HG02870 (cell line): ENCODE measurements around the gene CNKSR3.
"Not testable (repeated sequence)": the region's sequence is repeated elsewhere in the genome, so short reads cannot be mapped to it uniquely, and the experiment has no call there.

Experiments
- ATAC-seq: cut with Tn5 transposase; IDR thresholded peaks from one replicate; pipeline ENCODE4 v1.9.1; 2021; ENCODE audit warnings: mild to moderate bottlenecking, moderate library complexity; ENCODE audit not compliant: unreplicated experiment

Gene CNKSR3

DNA sequence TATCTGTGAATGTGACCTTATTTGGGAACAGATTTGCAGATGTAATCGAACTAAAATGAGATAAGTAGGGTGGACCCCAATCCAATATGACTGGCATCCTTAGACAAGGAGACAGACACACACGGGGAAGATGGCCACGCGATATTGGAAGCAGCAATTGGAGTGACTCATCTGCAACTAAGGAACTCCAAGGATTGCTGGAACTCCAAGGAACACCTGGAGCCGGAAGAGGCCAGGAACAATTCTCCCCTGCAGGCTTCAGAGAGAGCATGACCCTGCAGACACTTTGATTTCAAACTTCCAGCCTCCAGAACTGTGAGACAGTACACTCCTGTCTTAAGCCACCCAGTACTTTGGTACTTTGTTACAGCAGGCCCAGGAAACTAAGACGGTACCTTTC is 19.5 kb upstream of the CNKSR3 start:
- ATAC-seq = no peak

DNA sequence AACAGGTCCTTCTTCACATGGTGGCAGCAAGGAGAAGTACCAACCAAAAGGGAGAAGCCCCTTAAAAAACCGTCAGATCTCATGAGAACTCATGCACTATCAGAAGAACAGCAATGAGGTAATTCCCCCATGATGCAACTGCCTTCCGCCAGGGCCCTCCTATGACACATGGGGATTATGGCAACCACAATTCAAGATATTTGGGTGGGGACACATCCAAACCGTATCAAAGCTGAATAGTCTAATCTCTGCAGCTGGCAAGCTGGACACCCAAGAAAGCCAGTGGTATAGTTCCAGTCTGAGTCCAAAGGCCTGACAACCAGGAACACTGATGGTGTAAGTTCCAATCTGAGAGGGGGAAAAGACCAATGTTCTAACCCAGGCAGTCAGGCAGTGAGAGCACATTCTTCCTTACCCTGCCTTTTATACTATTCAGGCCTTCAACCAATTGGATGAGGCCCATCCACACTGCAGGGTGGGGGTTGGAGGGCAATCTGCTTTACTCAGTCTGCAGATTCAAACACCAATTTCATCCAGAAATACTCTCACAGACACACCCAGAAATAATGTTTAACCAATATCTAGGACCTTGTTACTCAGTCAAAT is 17.9 kb upstream of the CNKSR3 start:
- no peak for ATAC-seq

DNA sequence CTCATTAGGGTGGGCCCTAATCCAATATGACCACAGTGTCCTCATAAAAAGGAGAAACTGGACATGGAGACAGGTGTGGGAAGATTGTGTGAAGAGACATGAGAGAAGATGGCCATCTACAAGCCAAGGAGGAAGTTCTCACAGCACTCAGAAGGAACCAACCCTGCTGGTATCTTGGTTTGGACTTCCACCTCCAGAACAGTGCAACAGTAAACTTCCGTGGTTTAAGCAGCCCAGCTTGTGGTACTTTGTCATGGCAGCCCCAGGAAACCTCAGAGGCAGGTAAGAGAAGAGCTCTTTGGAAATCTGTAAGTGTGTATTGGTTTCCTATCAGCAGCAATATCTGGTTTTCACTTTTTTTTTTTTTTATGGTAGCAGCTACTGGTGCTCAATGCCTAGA is 16.5 kb upstream of the CNKSR3 start:
- ATAC-seq = no peak

DNA sequence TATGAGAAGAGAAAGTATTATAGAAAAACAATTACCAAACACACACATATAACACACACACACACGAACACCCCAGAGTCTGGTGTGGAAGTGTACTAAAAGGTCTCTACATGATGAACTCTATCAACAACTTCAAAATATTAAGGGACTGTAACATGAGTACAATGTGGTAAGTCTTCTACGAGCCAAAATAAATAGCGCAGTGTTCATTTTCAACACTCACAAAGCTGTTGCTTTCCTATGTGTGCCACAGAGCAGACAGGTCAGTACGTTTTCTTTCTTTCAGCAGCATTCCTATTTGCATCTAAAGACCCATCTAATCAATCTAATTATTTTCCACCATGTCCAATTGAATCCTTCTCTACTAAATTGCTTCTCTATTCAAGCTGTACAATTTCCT is 12.1 kb upstream of the CNKSR3 start:
- no peak for ATAC-seq

DNA sequence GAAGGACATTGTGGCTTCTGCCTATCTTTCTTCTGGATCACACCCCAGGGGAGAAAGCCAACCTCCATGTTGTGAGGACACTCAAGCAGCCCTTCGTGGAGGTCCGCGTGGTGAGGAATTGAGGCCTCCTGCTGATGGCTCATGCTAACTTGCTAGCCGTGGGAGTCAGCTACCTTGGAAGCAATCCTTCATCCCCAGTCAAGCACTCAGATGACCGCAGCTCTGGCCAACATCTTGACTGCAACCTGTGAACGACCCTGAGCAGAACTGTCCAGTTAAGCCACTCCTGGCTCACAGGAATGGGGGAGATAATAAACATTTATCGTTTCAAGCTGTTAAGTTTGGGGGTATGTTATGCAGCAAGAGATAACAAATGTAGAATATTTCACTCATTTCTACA is 10.9 kb upstream of the CNKSR3 start:
- ATAC-seq = no peak

DNA sequence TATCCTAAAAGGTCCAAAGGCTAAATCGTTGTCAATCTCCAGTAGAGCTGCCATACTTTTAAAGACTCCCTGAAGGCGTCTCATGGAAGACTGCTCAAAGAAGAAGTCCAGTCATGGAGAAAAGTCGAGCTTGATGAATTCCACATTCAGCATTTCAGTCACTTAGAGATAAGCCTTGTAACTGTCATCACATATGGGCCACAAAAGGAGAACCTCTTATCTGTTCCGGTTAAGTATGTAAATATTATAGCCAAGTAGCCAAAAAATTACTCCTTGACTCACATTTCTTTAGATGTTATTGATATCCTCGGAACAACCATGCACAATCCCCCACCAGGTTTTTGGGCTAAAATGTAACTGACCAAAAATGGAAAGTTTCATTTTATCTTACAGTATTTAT is 9.8 kb upstream of the CNKSR3 start:
- ATAC-seq = no peak

DNA sequence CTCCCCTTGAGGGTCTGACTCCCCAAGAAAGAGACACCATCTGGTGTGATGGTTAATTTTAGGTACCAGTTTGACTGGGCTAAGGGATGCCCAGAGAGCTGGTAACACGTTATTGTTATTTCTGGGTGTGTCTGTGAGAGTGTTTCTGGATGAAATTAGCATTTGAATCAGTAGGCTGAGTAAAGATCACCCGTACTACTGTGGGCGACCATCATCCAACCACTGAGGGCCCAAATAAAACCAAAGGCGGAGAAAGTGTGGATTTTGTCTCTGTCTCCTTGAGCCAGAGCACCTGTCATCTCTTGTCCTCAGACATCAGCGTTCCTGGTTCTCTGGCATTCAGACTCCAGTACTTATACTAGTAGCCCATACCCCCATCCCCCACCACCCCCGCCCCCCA is 7.9 kb upstream of the CNKSR3 start:
- ATAC-seq = no peak

DNA sequence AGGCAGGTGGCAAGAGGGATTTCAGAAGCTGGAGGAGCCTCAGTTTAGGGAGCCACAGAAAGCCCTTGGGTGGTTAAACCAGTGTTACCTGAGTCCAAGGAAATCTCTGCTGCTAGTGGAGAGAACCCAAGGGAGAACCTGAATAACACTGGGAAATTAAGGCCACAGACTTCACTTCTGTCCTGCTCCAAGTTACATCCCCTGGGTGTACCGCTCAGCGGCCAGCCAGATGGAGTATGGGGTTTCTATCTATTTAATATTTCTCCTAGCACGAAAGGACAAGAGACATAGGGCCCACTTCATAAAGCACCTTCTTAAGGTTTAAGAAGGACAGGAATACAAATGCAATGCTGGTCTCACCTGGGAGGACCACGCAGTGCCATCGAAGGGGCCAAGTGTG is 5.8 kb upstream of the CNKSR3 start:
- no peak for ATAC-seq

DNA sequence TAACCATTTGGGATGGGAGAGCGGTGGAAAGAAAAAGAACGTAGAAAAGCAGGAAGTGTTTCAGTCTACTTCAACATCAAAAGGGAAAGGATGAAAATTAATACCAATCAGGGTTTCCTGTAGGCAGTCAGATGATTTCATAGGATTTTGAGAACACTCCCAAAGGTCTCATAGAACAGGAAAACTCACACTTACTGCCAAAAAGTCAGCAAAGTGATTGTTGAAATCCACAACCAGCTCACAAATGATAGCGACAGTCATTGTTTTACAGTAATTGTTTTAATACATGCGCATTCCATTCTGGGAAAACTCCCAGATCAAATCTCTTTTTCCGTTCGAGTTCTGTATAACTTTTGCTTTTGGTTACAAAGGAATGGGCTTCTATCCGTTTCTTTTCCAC is 5.3 kb upstream of the CNKSR3 start:
- no peak for ATAC-seq

DNA sequence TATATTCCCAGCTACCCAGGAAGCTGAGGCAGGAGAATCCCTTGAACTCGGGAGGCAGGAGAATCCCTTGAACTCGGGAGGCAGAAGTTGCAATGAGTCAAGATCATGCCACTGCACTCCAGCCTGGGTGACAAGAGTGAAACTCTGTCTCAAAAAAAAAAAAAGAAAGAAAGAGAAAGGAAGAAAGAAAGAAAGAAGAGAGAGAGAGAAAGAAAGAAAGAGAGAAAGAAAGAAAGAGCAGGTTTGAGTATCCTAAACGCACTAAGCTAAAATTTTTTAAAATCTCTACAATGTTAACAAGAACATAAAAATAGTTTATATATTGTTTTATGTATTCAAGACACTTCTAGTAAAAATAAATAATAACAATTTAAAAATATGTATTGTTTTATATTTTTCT is 4.6 kb upstream of the CNKSR3 start:
- not testable (repeated sequence) for ATAC-seq

DNA sequence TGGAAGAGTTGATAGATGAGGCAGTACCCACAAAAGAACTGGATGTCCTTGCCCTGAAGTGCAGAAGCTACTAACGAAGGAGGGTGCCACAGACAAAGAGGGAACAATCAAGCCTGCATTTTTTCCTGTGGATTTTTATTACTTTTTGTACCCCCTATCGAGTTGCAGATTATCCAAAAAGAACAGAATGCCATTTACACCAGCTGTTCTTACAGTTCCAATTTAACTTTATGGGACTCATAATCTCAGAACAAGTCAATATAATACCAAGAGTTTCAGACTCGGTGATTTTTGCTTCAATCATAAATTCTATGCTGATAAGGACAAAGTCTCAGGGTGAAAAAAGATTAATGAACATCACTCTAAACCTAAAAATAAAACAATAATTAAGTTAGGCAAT is 4.0 kb upstream of the CNKSR3 start:
- ATAC-seq = no peak

DNA sequence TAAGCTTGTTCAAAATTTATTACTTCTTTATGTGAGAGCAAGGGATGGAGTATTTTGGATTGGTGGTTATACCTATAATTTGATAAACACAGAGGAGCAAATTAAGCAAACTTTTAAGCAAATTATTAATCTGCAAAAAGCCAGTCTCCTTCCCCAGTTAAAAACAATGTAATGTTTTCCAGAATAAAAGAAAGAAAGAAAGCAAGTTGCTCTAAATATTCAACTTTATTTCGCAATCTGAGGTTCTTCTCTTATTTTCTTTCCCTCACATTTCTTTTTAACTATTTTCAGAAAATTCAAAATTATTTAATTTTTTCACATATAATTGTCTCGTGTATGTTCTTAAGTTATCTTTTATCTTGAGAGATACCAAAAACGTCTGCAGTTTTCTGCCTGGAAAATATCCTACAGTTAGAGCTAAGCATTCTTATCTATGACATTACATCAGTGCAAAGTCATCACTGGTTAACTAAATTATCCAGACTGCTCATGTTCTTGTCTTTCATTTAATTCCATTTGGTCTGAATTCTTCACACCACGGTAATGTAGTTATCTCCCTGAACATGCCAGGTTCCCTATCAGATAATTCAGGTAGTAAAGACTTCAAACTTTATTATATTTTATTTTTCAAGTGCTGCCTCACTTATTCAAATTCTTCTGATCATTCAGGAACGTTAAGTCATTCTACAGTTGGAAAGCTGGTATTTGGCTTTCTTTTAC is 3.3 kb upstream of the CNKSR3 start:
- ATAC-seq = no peak

DNA sequence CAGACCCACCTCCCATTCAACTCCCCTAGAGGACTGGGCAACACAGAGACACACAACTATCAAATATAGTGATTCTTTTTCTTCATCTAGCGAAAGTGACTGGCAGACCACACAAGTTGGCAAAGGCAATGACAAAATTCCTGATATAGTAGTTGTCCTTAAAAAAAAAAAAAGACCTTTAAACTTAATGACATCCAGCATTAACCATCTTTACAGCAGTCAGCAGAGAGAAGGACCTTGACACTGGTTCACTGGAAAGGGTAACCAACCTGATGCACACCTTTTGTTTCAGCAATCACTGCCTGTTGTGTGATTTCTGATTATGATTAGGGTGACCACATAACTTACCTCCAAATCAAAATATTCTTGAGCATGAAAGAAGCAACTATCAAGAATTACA is 1.7 kb upstream of the CNKSR3 start:
- no peak for ATAC-seq

DNA sequence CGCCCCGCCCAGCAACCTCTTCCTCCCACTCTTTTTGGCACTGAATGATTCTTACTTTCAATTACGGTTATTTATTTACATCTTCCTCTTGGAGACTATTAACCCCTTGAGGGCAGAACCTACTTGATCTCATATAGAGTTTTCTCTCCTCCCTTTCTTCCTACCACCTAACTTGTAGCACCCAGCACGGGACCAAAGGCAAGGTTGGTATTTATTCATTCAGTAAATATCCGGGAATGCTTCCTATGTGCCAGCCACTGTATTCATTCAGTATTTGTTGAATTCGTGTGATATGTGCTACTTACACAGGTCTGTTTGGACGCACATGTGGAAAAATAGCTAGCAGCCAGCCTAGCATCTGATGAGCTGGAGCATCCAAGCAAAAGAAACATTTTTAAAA is 1.3 kb upstream of the CNKSR3 start:
- no peak for ATAC-seq

DNA sequence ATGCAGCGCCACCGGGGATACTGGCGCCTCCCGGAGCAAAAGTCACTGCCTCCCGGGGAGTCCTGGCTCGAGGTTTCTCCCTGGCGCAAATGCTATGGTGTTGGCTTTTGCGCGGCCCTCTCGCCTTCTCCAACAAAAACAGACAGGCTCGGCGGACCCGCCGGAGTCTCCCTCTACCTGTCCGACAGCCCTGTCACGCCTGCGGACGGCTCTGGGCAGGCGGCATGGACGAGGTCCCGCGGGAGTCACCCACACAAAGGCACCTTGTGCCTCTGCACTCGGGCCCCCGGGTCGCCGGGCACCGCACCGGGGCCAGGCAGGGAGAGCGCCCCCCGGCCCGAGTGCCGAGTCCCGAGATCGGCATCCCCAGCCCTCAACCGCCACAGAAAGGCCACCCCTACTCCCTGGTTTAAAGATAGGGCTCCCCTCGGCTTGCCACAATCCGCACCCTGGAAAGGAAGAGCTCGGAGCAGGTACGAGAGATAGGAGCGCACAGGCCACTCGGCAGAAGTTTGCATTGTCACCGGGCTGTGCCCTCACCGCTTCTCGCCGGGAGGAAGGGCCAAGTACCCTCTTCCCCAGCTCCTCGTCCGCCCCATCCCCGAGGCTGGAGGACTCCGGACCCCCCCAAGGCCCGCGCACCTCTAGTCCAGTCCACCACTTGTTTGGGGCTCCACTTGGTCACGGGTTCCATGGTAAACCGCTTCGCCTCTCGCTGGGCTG is 903 bp downstream of the CNKSR3 start:
- peak; percentile 8 for ATAC-seq

DNA sequence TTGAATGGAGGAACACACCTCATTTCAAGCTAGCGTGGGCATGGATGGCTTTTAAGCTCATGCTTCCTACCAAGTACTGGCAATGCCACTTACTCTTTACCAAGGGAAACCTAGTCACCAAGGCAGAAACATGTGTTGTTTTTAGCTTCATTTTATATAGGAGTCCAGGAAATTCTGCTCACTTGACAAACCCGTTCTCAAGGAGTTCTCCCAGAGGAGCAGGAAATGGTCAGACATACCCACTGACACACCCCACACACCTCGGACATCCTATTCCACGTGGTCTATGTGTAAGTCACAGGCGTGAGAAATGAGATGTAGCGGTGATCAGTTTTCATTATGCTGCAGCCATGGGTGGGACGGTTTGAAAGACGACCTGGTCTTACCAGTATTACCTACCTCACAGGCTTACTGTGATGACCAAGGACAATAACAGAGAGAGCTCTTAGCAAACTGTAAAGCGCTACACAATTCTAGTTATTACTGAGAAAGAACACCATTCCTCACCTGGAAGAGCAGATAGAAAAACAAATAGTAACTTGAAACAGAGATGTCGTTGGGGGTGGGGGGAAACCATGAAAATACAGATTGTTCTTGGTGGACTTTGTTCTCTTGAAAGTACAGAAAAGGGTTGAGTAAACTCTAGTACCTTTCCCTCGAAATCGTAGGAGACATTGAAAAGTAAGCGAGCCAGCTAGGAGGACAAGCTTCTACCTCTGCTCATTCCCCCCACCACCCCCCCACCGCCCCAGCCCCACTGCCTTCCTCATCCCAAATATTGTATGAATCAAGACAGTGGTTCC is 1.7 kb downstream of the CNKSR3 start:
- no peak for ATAC-seq

DNA sequence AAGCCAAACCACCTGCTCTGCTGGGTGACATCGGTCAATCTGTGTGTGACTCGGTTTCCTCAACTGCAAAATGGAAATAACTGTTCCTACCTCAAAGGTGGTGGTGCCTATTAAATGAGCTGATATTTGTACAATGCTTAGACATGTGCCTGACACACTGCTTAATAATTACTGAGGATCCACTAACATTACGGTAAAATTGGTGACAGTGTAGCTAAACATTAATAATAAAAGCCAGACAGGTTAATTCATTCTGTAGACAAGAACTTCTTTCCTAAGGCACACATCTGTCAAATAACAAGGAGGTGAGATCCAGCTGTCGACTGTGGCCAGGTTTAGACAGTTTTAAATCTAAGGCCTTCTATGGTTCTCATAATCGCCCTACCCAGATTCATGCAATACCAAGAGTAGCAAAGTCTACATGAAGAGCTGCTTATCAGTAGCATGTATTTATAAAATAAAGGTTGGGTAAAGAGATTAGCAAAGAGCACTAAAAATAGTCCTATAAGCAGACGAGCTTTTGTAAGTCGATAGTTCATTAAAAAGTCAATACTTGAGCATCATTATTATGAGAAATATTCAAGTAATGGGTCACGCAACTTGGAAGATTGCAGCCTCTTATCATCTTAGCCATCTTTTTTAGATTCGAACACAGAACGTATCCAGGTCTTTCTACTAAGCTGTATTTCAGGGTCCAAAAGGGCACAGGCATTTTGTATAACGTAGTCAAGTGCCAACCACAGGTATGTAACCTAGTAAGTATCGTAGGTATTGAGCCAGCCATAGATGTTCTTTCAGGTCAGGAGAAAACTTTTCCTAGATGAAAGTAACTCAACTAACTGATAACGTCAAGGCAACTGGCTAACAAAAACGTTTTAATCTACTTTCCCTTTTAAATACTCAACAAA is 3.2 kb downstream of the CNKSR3 start:
- ATAC-seq = no peak

DNA sequence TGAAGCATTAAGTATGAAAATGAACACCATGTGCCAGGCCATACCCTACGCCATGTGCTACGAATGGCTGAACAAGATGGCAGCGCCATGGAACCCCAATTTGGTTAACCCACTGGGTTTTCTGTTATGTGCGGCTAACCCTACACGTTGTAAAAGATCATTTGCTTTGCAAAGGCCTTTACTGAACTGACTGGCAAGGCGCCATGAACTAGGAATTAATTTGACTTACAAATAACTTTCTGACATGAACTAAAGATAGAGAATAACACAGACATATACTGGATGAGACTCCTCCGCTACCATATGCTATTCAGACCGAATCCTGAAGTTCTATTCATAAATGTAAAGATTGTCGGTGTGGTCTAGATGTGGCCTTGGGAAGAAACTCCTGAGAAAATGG is 3.9 kb downstream of the CNKSR3 start:
- no peak for ATAC-seq

DNA sequence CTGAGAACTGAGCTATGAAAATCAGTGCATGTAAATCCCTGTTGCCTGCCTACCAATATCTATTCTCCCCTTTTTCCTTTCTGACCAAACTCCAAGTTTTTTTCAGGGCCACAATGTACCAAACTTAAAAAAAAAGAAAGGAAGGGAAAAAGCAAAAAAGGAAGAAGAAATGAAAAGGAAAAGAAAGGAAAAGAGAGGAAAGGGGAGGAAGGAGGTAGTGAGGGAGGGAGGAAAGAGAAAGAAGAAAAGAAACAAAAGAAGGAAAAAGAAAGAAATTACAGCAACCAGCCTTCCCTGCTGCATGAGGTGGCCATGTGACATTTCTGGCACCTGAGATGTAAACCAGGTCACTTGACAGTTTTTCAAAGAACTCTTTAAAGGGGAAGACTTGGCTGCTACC is 4.4 kb downstream of the CNKSR3 start:
- no peak for ATAC-seq

DNA sequence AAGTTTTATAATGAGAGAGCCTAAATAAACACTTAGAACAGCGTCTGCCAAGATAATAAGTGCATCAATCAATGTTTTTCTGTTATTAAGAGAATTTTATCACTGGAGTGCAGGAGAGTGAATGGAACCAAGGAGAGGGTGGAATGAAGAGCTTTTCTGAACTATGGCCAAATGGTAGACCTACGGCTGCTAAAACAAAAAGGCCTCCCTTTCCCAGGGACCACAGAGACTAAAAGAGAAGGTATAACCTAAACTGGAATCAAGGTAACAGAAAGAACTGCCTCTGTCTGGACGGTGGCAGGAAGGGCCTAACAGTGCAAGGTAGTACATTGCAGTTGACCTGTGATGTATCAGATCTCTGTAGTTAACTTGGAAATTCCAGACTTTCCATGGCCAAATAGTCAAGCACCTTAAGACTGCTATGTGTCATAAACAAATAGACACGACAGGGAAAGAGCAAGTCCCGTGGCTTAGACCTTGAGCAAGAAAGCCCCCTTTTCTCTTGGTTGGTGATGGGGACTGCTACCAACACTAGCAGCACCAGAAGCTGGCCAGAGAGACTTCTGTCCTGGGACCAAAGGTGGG is 5.5 kb downstream of the CNKSR3 start:
- no peak for ATAC-seq
